Right lobe of liver (tissue), 4 donors: ENCODE results near the gene SLC44A4.

ENCODE experiments used
- POLR2A ChIP-seq: fragments of 450-650 bp; IDR thresholded peaks from one replicate; pipeline ENCODE4 v1.6.1; 2017; ENCODE audit warnings: antibody characterized with exemption, mild to moderate bottlenecking
- TF ChIP-seq, protein P1 (sequence below), 4 donors: fragments of 200-600 bp in 3 of 4; fragments of 450-650 bp in 1 of 4; IDR thresholded peaks; one replicate each; pipeline versions ENCODE4 v1.5.1 to v1.8.0; 2016 to 2022; ENCODE audit warnings: antibody characterized with exemption in 4 of 4, mild to moderate bottlenecking in 2 of 4
- donor health status: DM: no; HTN: no; CAD: no.
- donor health status: DM: no; HTN: no; CAD: no.
- donor health status: DM: no; HTN: yes; CAD: no.

DNA sequence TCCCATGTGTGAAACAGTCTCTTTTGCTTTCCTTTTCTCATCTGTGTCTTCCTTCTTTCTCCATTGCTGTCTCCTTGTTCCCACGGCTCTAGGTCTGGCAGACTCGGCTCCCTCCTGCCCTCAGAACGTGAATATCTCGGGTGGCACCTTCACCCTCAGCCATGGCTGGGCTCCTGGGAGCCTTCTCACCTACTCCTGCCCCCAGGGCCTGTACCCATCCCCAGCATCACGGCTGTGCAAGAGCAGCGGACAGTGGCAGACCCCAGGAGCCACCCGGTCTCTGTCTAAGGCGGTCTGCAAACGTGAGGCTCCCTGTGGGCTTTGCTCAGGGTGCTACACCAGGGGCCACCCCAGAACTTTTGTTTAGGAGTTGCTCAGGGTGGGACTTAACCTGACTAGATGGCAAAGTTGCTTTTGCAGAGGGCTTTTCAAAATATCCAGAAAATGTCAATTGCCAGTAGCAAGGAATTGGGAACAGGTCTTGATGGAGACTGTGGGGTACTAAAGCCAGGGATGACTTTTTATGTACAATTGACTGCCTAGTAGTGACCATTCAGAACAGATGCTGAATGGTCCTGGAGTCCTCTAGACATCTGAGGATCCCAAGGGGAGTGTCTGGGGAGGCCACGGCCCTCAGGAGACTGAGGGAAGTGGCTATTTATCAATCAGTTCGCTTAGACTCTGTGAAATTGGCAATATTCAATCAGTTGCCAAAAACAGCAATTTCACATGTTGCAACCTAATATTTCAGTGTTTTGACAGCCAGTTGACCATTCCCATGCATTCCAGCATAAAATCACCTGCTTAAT is 49.3 kb upstream of the SLC44A4 start:
- TF ChIP-seq, protein P1, sequence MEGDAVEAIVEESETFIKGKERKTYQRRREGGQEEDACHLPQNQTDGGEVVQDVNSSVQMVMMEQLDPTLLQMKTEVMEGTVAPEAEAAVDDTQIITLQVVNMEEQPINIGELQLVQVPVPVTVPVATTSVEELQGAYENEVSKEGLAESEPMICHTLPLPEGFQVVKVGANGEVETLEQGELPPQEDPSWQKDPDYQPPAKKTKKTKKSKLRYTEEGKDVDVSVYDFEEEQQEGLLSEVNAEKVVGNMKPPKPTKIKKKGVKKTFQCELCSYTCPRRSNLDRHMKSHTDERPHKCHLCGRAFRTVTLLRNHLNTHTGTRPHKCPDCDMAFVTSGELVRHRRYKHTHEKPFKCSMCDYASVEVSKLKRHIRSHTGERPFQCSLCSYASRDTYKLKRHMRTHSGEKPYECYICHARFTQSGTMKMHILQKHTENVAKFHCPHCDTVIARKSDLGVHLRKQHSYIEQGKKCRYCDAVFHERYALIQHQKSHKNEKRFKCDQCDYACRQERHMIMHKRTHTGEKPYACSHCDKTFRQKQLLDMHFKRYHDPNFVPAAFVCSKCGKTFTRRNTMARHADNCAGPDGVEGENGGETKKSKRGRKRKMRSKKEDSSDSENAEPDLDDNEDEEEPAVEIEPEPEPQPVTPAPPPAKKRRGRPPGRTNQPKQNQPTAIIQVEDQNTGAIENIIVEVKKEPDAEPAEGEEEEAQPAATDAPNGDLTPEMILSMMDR (IDR thresholded peaks at IDR 0.05) = no peak
- no peak for TF ChIP-seq POLR2A
